IMR-90 (cell line): ENCODE measurements around the gene SPANXD. TPM values are rescaled to one million over a fixed set of nuclear protein-coding genes. Genes with fewer than 3 reads are reported as not detected.

Experiments used
- ATAC-seq: fragments of 200-7000 bp; cut with Tn5 transposase; 2 replicates; pipeline ENCODE4 v1.9.1; 2020; ENCODE audit warnings: low read depth, mild to moderate bottlenecking, moderate library complexity
- BruUV-seq: library from RNA; stranded (reverse); fragments of 400-500 nt; replicated peaks from 2 replicates; lab custom pipeline; 2021; lab: Mats Ljungman, UMichigan
- CTCF ChIA-PET: fragments of 300-600 bp; formaldehyde crosslinking; extraction: SDS; loops from one replicate; lab custom pipeline; 2021; ENCODE audit warnings: antibody characterized with exemption; lab: Yijun Ruan, JAX
- POLR2A ChIA-PET: fragments of 300-600 bp; sonication (Branson Sonifier 250); formaldehyde crosslinking; loops from one replicate; lab custom pipeline; 2022; ENCODE audit warnings: antibody characterized with exemption; ENCODE audit not compliant: unreplicated experiment; lab: Charles Lee
- DNase-seq: peaks from one replicate; pipeline ENCODE4 v3.0.0; 2013
- H2AFZ ChIP-seq: replicated peaks from 2 replicates; pipeline ENCODE3; 2013; ENCODE audit warnings: low read length, mild to moderate bottlenecking; ENCODE audit not compliant: poor library complexity
- H2AK5ac ChIP-seq: 2 replicates; pipeline ENCODE4 v1.6.1; 2013; ENCODE audit warnings: low read depth, low read length, inconsistent platforms
- H2AK9ac ChIP-seq: replicated peaks from 2 replicates; pipeline ENCODE3; 2013; ENCODE audit warnings: mild to moderate bottlenecking, low read depth, low read length, moderate library complexity; ENCODE audit not compliant: poor library complexity
- H2BK120ac ChIP-seq: 2 replicates; pipeline ENCODE4 v1.6.1; 2013; ENCODE audit warnings: low read depth, low read length, inconsistent platforms
- H2BK15ac ChIP-seq: 3 replicates; pipeline ENCODE4 v1.6.1; 2013; ENCODE audit warnings: low read depth, low read length, inconsistent platforms
- H2BK20ac ChIP-seq: 2 replicates; pipeline ENCODE4 v1.6.1; 2013; ENCODE audit warnings: low read depth, mild to moderate bottlenecking, inconsistent platforms, low read length, moderate library complexity
- H2BK5ac ChIP-seq: 2 replicates; pipeline ENCODE4 v1.6.1; 2013; ENCODE audit warnings: mild to moderate bottlenecking, low read depth, low read length, inconsistent platforms; ENCODE audit not compliant: poor library complexity, severe bottlenecking
- H3K14ac ChIP-seq: replicated peaks from 2 replicates; pipeline ENCODE4 v1.6.1; 2013; ENCODE audit warnings: low read depth, low read length, inconsistent platforms
- H3K18ac ChIP-seq: 2 replicates; pipeline ENCODE4 v1.6.1; 2013; ENCODE audit warnings: low read depth, low read length, control low read depth
- H3K23ac ChIP-seq: 2 replicates; pipeline ENCODE4 v1.6.1; 2013; ENCODE audit warnings: low read depth, low read length, inconsistent platforms
- H3K27ac ChIP-seq: 2 replicates; pipeline ENCODE4 v1.5.1; 2013; ENCODE audit warnings: mild to moderate bottlenecking, control low read depth, low read length; ENCODE audit not compliant: insufficient read depth
- H3K27me3 ChIP-seq: 2 replicates; pipeline ENCODE4 v1.6.1; 2013; ENCODE audit warnings: low read length; ENCODE audit not compliant: control insufficient read depth, insufficient read depth
- H3K36me3 ChIP-seq: 2 replicates; pipeline ENCODE4 v1.6.1; 2013; ENCODE audit warnings: low read length, mixed read lengths; ENCODE audit not compliant: control insufficient read depth, insufficient read depth
- H3K4ac ChIP-seq: 2 replicates; pipeline ENCODE4 v1.6.1; 2013; ENCODE audit warnings: low read depth, low read length, inconsistent platforms
- H3K4me1 ChIP-seq: 2 replicates; pipeline ENCODE4 v1.6.1; 2013; ENCODE audit warnings: low read length, mixed read lengths; ENCODE audit not compliant: control insufficient read depth, insufficient read depth
- H3K4me2 ChIP-seq: 2 replicates; pipeline ENCODE4 v1.6.1; 2013; ENCODE audit warnings: low read depth, mild to moderate bottlenecking, control low read depth, low read length, moderate library complexity
- H3K4me3 ChIP-seq: 2 replicates; pipeline ENCODE4 v1.5.1; 2013; ENCODE audit warnings: low read depth, mild to moderate bottlenecking, control low read depth, low read length, moderate library complexity; ENCODE audit not compliant: insufficient read depth
- H3K56ac ChIP-seq: 2 replicates; pipeline ENCODE4 v1.6.1; 2013; ENCODE audit warnings: low read length, inconsistent platforms; ENCODE audit not compliant: insufficient read depth; ENCODE audit errors: extremely low read depth
- H3K79me1 ChIP-seq, 2 experiments: 2 replicates each; pipeline ENCODE4 v1.6.1; 2013; ENCODE audit warnings: low read length in 2 of 2, inconsistent platforms in 1 of 2, low read depth in 1 of 2
- H3K9ac ChIP-seq: 2 replicates; pipeline ENCODE4 v1.6.1; 2013; ENCODE audit warnings: low read depth, low read length, control low read depth
- H3K9me1 ChIP-seq: 2 replicates; pipeline ENCODE4 v1.6.1; 2013; ENCODE audit warnings: low read length, inconsistent platforms; ENCODE audit not compliant: insufficient read depth
- H3K9me3 ChIP-seq: 2 replicates; pipeline ENCODE4 v1.6.1; 2013; ENCODE audit warnings: low read length; ENCODE audit not compliant: control insufficient read depth, insufficient read depth
- H4K20me1 ChIP-seq: 2 replicates; pipeline ENCODE4 v1.6.1; 2013; ENCODE audit warnings: low read length, inconsistent platforms; ENCODE audit not compliant: insufficient read depth
- H4K5ac ChIP-seq: 2 replicates; pipeline ENCODE4 v1.6.1; 2013; ENCODE audit warnings: mild to moderate bottlenecking, low read depth, low read length, control low read depth
- H4K8ac ChIP-seq, 2 experiments: 2 replicates each; pipeline ENCODE4 v1.6.1; 2013; ENCODE audit warnings: low read depth in 2 of 2, low read length in 2 of 2, control low read depth in 1 of 2, inconsistent platforms in 1 of 2
- H4K91ac ChIP-seq: 2 replicates; pipeline ENCODE4 v1.6.1; 2013; ENCODE audit warnings: low read depth, low read length, inconsistent platforms; ENCODE audit not compliant: insufficient read depth
- CEBPB ChIP-seq: IDR thresholded peaks from 2 replicates; pipeline ENCODE4 v1.6.1; 2012; ENCODE audit warnings: low read depth, low read length, improper control_type of control experiment
- MAFK ChIP-seq: IDR thresholded peaks from 2 replicates; pipeline ENCODE4 v1.6.1; 2012; ENCODE audit warnings: low read depth, low read length, improper control_type of control experiment
- MXI1 ChIP-seq: IDR thresholded peaks from 2 replicates; pipeline ENCODE4 v1.6.1; 2012; ENCODE audit warnings: low read depth, mild to moderate bottlenecking, low read length, moderate library complexity, borderline replicate concordance
- POLR2A ChIP-seq: IDR thresholded peaks from 2 replicates; pipeline ENCODE4 v1.6.1; 2012; ENCODE audit warnings: mild to moderate bottlenecking, low read depth, low read length
- RCOR1 ChIP-seq: IDR thresholded peaks from 2 replicates; pipeline ENCODE4 v1.6.1; 2012; ENCODE audit warnings: mild to moderate bottlenecking, low read length, improper control_type of control experiment; ENCODE audit not compliant: insufficient replicate concordance
- WGBS, 2 experiments: methylation state at CpG; one replicate each; pipeline versions ENCODE4 v1.1.5 to v1.1.7; 2013; ENCODE audit warnings: missing lambda C conversion rate in 2 of 2; ENCODE audit not compliant: insufficient read length in 1 of 2; ENCODE audit errors: extremely low coverage in 2 of 2; 5-methylcytosine and 5-hydroxymethylcytosine counted together
- dilution Hi-C: fragments of 300-500 bp; cut with HindIII; formaldehyde crosslinking; loops from one replicate; pipeline ENCODE4 v1.14.3; 2018; ENCODE audit warnings: low sequenced_read_pairs; ENCODE audit not compliant: unreplicated experiment
- in situ Hi-C: fragments of 300-500 bp; cut with MboI; formaldehyde crosslinking; loops from 3 replicates; pipeline ENCODE4 v1.14.3; 2019; ENCODE audit warnings: low sequenced_read_pairs, inconsistent platforms, mixed read lengths
- intact Hi-C: fragments of 100-400 bp; cut with micrococcal nuclease; formaldehyde crosslinking; loops from 2 replicates; pipeline ENCODE4 v1.10.0; 2022
- polyA plus RNA-seq, 3 experiments: library from polyadenylated mRNA; depleted of rRNA; stranded (reverse); fragments of >200 nt; gene quantifications; 2 replicates each; pipeline ENCODE4 v1.2.3, GENCODE V29; 2012; ENCODE audit warnings: low replicate concordance in 1 of 3
- total RNA-seq: library from RNA; depleted of rRNA; stranded (reverse); fragments of >200 nt; gene quantifications from 2 replicates; pipeline ENCODE4 v1.2.3, GENCODE V29; 2012
- TF ChIP-seq, protein P1 (sequence below): conservative IDR thresholded peaks from 2 replicates; pipeline ENCODE4 v1.5.1; 2012; ENCODE audit warnings: mild to moderate bottlenecking, low read depth, low read length, improper control_type of control experiment
- TF ChIP-seq, protein P2 (sequence below): fragments of 150-350 bp; IDR thresholded peaks from 2 replicates; pipeline ENCODE4 v1.6.1; 2016; ENCODE audit warnings: low read depth, mild to moderate bottlenecking, low read length, moderate library complexity, borderline replicate concordance

SPANXD gene
- total and polyA plus RNA-seq, 2 of the 4 experiments (the other 2 are of a cell fraction) = not detected

DNA sequence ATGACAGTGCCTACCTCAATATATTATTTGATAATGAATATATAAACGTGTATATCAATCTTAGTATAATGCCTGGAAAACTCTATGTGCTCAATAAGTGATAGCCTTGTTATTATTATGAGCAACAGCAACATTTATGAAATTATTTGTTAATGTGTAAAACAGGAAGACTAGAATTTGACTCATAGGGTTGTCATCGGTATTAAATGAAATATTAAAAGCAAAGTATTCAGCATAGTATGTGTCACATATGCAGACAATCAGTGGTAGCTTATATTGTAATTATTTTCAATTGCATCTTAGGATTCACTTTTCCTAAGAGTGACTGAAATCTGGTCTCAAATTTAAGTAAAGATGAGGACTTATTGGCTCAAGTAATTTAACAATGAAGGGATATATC, 24.6 kb downstream of the SPANXD start:
- no peaks in the 10 kb centered on the region for H3K9me1 ChIP-seq
- ATAC-seq (no peak), DNase-seq (no peak)
- H3K23ac ChIP-seq = no peak overlapping the region
- WGBS, 2 experiments = no CpG with 5 or more reads among the region's 2 CpGs
- H3K27me3 ChIP-seq = no peaks in the 10 kb centered on the region
- H3K4ac ChIP-seq = no peak overlapping the region
- BruUV-seq = no TSS peak
- POLR2A ChIA-PET = no interaction called here
- H3K4me3 ChIP-seq = no peak overlapping the region
- dilution Hi-C loops = no loop called here
- no peak overlapping the region for H2AK9ac ChIP-seq
- intact Hi-C loops = no loop called here
- H2AK5ac ChIP-seq = no peak overlapping the region
- CTCF ChIA-PET = no interaction called here
- no peaks in the 10 kb centered on the region; the same call in 1 of the 2 replicates for H3K9me3 ChIP-seq
- no peak overlapping the region for H3K14ac ChIP-seq
- no peak overlapping the region for H3K27ac ChIP-seq
- H2BK120ac ChIP-seq = no peak overlapping the region
- H3K36me3 ChIP-seq = no peaks in the 10 kb centered on the region
- H3K4me2 ChIP-seq = no peak overlapping the region
- no peak overlapping the region for H2BK5ac ChIP-seq
- no peak overlapping the region for H3K9ac ChIP-seq
- H3K56ac ChIP-seq = no peak overlapping the region
- H3K4me1 ChIP-seq = no peaks in the 10 kb centered on the region
- no peaks in the 10 kb centered on the region for H4K20me1 ChIP-seq
- H4K8ac ChIP-seq = no peak overlapping the region
- no peak overlapping the region for H4K5ac ChIP-seq
- no peaks in the 10 kb centered on the region for H3K79me1 ChIP-seq
- no peak overlapping the region for H4K91ac ChIP-seq
- H2BK20ac ChIP-seq = no peak overlapping the region
- in situ Hi-C loops = no loop called here
- H2AFZ ChIP-seq = no peak overlapping the region
- no peak overlapping the region for H2BK15ac ChIP-seq
- TF ChIP-seq, protein P1, sequence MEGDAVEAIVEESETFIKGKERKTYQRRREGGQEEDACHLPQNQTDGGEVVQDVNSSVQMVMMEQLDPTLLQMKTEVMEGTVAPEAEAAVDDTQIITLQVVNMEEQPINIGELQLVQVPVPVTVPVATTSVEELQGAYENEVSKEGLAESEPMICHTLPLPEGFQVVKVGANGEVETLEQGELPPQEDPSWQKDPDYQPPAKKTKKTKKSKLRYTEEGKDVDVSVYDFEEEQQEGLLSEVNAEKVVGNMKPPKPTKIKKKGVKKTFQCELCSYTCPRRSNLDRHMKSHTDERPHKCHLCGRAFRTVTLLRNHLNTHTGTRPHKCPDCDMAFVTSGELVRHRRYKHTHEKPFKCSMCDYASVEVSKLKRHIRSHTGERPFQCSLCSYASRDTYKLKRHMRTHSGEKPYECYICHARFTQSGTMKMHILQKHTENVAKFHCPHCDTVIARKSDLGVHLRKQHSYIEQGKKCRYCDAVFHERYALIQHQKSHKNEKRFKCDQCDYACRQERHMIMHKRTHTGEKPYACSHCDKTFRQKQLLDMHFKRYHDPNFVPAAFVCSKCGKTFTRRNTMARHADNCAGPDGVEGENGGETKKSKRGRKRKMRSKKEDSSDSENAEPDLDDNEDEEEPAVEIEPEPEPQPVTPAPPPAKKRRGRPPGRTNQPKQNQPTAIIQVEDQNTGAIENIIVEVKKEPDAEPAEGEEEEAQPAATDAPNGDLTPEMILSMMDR = no peak
- TF ChIP-seq POLR2A (no peak), MAFK (no peak), MXI1 (no peak), RCOR1 (no peak), CEBPB (no peak)
- TF ChIP-seq, protein P2, sequence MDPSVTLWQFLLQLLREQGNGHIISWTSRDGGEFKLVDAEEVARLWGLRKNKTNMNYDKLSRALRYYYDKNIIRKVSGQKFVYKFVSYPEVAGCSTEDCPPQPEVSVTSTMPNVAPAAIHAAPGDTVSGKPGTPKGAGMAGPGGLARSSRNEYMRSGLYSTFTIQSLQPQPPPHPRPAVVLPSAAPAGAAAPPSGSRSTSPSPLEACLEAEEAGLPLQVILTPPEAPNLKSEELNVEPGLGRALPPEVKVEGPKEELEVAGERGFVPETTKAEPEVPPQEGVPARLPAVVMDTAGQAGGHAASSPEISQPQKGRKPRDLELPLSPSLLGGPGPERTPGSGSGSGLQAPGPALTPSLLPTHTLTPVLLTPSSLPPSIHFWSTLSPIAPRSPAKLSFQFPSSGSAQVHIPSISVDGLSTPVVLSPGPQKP = no peak
- no peak overlapping the region for H3K18ac ChIP-seq
